Activated CD4-positive, alpha-beta T cell treated with anti-CD3 and anti-CD28 coated beads for 36 hours (primary cell): ENCODE measurements around the gene ITGB2. TPM values are rescaled to one million over a fixed set of nuclear protein-coding genes. Genes with fewer than 3 reads are reported as not detected.

Experiments
- ATAC-seq: fragments of 200-7000 bp; cut with Tn5 transposase; one replicate; pipeline ENCODE4 v1.10.0; 2021; ENCODE audit warnings: mild to moderate bottlenecking, moderate library complexity
- CTCF ChIA-PET: fragments of 350-600 bp; sonication (Branson Sonifier 250); formaldehyde crosslinking; loops from one replicate; lab custom pipeline; 2021; ENCODE audit warnings: antibody characterized with exemption; lab: Charles Lee
- POLR2A ChIA-PET: fragments of 350-600 bp; sonication (Branson Sonifier 250); formaldehyde crosslinking; loops from one replicate; lab custom pipeline; 2021; ENCODE audit warnings: antibody characterized with exemption, inconsistent platforms; lab: Charles Lee
- DNase-seq: peaks from one replicate; pipeline ENCODE4 v3.0.0-alpha.2; 2020
- H3K27ac Mint-ChIP-seq: one replicate; pipeline ENCODE4 v1.8.0; 2021; ENCODE audit warnings: mixed read lengths
- H3K27me3 Mint-ChIP-seq: one replicate; pipeline ENCODE4 v1.8.0; 2021; ENCODE audit warnings: mixed read lengths
- H3K36me3 Mint-ChIP-seq: one replicate; pipeline ENCODE4 v1.8.0; 2021; ENCODE audit warnings: low read depth, mixed read lengths
- H3K4me1 Mint-ChIP-seq: one replicate; pipeline ENCODE4 v1.8.0; 2021; ENCODE audit warnings: mixed read lengths
- H3K4me3 Mint-ChIP-seq: one replicate; pipeline ENCODE4 v1.8.0; 2021; ENCODE audit warnings: mild to moderate bottlenecking, moderate library complexity, mixed read lengths
- H3K9me3 Mint-ChIP-seq: one replicate; pipeline ENCODE4 v1.8.0; 2021; ENCODE audit warnings: low read depth, mixed read lengths
- intact Hi-C, 2 experiments: fragments of 100-400 bp; cut with DNase I in 1 of 2; cut with micrococcal nuclease in 1 of 2; formaldehyde crosslinking; loops; one replicate each; pipeline versions ENCODE4 v1.14.2 to v1.15.1; 2022 to 2024; cut with DNase I, micrococcal nuclease
- total RNA-seq, 2 experiments: library from RNA; stranded (reverse); gene quantifications; one replicate each; pipeline ENCODE4 v1.2.3, GENCODE V29; 2021

ITGB2 gene
- total RNA-seq, 2 experiments from 2014 or later = 217 to 250 TPM

DNA sequence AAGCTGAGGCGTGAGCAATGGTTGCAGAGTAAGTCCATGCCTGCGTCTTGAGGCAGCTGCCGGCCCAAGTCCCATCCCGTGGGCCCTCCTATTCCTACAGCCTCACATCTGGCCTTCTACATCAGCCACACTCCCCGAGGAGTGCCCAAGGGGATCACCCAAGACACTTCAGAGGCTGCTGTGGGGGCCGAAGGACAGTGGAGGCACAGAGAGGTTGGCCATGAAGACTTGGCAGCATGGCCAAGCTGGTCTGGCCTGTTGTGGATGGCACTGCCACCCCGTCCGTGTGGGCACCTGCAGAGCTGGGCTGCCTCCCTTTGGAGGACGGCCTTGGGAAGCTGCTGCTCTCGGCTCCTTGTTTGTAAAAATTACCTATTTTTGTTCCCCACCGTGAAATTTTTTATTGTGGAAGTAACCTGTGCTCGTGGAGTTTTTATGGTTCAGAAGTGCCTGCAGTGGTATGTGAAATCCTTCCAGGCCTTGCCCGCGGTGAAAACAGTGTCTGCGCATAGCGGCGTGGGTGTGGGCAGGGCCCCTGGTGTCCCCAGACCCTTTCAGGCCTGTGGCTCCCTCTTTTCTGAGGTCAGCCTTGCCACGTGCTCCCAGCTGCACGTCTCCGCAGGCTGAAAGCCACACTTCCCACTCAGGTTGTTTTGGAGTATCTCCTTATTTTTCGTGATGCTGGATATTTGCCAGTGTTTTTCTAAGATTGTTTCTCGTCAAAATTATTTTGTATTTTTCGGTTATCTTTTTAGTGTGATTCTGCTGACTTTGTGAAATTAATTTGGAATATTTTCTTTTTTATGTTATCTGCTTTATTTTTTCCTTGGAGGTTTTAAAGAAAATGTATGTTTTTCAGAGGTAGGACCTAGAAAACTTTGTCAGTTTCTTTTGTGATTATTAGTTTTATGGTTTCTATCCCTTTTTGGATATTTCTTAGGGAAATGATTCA, 39.7 kb upstream of the ITGB2 start:
- Mint-ChIP-seq H3K36me3 (peaks cover 32% of the 10 kb centered on the region), H3K4me1 (peaks cover 20% of the 10 kb centered on the region), H3K27ac (no peak overlapping the region), H3K27me3 (no peaks in the 10 kb centered on the region), H3K9me3 (no peaks in the 10 kb centered on the region), H3K4me3 (no peak overlapping the region)
- CTCF ChIA-PET = interaction anchor here (0.6 kb wide), 1 partner anchor 191 kb away, joined by 3 read pairs; no protein-coding TSS in a partner anchor
- POLR2A ChIA-PET = no interaction called here
- DNase-seq = no peak
- intact Hi-C loops = loop anchor here in 1 of 2 experiments (5.0 kb wide), 1 partner anchor 177 kb away; no protein-coding TSS in a partner anchor
- no peak for ATAC-seq

DNA sequence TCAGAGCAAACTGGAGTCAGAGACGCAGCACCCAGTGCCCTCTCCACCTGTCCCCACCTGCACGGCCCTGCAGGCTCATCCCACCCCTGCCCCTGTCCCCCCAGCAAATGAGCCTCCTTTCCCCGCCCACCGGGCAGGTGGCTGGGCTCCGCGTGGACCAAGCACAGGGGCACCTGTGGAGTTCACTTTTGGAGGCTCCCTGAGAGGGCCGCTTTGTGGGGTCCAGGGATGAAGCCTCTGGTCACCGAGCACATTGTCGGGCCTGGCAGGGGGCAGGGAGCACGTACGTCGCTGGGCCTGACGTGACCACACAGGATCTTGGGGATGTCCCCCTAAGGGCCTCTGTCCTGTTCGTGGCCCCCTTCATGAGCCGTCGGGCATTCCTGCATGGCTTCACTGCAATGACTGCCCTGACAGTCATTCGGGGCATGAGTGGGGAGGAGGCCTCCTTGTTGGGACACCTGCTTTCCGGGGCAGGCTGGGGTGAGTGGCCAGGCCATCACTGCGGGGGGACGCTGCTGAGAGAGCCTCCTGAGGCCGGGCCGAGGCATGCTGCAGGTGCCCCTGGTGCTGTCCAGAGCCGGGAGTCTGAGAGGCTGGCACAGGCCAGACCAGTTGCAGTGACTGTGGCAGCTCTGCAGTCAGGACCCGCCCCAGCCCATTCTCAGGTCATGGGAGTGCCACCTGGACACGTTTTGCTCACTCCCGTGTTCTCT, 38.8 kb upstream of the ITGB2 start:
- Mint-ChIP-seq H3K4me3 (no peak overlapping the region), H3K9me3 (no peaks in the 10 kb centered on the region), H3K27ac (no peak overlapping the region), H3K27me3 (no peaks in the 10 kb centered on the region), H3K36me3 (peaks cover 32% of the 10 kb centered on the region), H3K4me1 (peaks cover 11% of the 10 kb centered on the region)
- ChIA-PET CTCF (interaction anchor here (0.6 kb wide), 1 partner anchor 192 kb away, joined by 3 read pairs; no protein-coding TSS in a partner anchor), POLR2A (no interaction called here)
- intact Hi-C loops = loop anchor here in 1 of 2 experiments (5.0 kb wide), 1 partner anchor 178 kb away; no protein-coding TSS in a partner anchor
- no peak for ATAC-seq
- no peak for DNase-seq

DNA sequence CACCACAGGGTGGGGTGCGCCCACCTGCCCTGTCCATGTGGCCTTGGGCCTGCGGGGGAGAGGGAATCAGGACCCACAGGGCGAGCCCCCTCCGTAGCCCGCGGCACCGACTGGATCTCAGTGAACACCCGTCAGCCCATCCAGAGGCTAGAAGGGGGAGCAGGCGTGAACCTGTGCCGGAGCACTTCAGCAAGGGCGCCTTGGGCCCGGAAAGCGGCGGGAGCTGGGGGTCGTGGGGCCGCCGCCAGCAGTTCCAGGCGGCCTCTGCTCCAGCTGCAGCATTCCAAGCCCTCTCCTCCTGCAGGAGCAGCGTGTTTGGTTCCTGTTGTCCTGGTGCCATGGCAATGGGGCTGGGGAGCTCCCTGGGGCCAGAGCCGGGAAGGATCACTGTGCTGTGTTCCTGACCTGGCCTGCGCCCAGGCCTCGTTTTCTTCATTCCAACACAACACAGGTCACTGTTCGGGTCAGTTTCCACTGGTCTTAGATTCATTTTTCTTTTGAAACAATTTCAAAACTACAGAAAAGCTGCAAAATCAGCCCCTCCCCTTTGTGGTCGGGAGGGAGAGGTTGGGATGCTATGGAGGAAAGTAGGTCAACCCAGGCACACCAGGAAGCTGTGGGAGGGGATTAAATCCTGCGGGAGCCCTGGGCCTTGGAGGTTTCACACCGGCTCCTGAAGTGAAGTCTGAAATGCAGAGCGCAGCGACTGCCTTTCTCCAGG, 37.9 kb upstream of the ITGB2 start:
- H3K27me3 Mint-ChIP-seq = no peaks in the 10 kb centered on the region
- DNase-seq = no peak
- intact Hi-C loops = no loop called here
- H3K4me3 Mint-ChIP-seq = no peak overlapping the region
- H3K4me1 Mint-ChIP-seq = peaks cover 3% of the 10 kb centered on the region
- H3K9me3 Mint-ChIP-seq = no peaks in the 10 kb centered on the region
- H3K27ac Mint-ChIP-seq = no peak overlapping the region
- no peak for ATAC-seq
- POLR2A ChIA-PET = no interaction called here
- CTCF ChIA-PET = no interaction called here
- H3K36me3 Mint-ChIP-seq = peaks cover 26% of the 10 kb centered on the region

DNA sequence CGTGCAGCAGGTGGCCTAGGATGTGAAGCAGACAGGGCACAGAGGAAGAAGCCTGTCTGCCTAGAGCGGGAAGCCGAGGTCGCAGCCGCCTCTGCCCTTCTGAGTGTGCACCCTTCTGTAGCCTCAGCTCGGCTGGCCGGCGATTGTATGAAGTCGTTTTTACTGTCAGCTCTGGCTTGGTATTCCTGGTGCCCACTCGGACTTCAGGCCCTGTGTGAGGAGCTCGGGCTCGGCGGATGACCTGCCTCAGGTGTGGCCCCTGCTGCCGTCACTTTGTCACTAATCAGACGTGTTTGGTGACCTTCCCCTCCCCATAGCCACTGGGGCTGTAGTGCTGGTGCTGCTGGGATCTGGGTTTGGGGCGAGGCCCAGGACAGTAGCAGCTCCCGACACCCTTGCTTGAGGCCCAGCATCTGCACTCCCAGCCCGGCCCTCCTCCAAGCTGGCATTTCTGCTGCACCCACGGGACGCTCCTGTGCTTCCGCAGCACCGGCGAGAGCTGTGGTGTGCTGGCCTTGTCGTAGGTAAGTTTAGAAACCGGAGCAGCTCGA, 37.3 kb upstream of the ITGB2 start:
- peaks cover 24% of the 10 kb centered on the region for H3K36me3 Mint-ChIP-seq
- intact Hi-C loops = no loop called here
- CTCF ChIA-PET = no interaction called here
- no peaks in the 10 kb centered on the region for H3K27me3 Mint-ChIP-seq
- DNase-seq (no peak), ATAC-seq (no peak)
- H3K27ac Mint-ChIP-seq = no peak overlapping the region
- POLR2A ChIA-PET = no interaction called here
- H3K4me3 Mint-ChIP-seq = no peak overlapping the region
- no peaks in the 10 kb centered on the region for H3K4me1 Mint-ChIP-seq
- H3K9me3 Mint-ChIP-seq = no peaks in the 10 kb centered on the region

DNA sequence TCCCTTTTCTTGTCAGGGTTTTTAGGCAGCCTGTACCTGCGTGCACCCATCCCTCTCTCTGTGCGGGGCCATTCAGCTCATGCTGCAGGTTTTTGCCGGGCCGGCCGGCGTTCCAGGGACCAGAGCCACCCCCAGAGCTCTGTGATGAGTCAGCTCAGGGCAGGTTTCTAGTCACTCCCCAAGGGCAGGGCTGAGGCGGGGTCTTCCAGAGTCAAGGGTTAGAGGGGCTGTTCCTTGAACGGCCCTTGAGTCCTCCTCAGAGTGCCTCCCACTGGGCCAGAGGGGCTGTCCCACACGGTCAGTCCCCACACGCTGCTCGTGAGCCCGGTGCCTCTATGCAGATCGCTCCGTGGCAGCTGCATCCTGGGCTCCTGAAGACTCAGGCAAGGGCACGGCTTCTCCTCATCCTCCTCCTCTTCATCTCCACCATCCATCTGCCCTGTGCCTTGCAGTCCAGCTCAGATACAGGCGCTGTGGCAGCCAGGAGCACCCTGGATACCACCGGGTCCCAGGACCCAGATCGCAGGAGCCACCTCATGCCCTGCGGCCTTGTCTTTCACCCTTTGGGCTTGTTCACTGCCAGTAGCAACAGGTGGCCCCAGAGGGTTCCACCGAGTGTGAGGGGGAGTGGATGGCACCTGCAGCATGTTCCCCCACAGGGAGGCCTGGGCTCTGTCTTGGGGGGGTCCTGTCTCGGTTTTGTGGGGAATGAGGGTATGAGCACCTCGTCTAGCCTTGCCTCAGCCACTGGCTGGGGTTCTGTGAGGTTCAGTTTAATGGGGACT, 36.5 kb upstream of the ITGB2 start:
- ATAC-seq = no peak
- H3K27ac Mint-ChIP-seq = no peak overlapping the region
- intact Hi-C loops = no loop called here
- H3K4me3 Mint-ChIP-seq = no peak overlapping the region
- no peaks in the 10 kb centered on the region for H3K27me3 Mint-ChIP-seq
- no peaks in the 10 kb centered on the region for H3K9me3 Mint-ChIP-seq
- POLR2A ChIA-PET = no interaction called here
- peaks cover 23% of the 10 kb centered on the region for H3K36me3 Mint-ChIP-seq
- DNase-seq = no peak
- CTCF ChIA-PET = no interaction called here
- no peaks in the 10 kb centered on the region for H3K4me1 Mint-ChIP-seq

DNA sequence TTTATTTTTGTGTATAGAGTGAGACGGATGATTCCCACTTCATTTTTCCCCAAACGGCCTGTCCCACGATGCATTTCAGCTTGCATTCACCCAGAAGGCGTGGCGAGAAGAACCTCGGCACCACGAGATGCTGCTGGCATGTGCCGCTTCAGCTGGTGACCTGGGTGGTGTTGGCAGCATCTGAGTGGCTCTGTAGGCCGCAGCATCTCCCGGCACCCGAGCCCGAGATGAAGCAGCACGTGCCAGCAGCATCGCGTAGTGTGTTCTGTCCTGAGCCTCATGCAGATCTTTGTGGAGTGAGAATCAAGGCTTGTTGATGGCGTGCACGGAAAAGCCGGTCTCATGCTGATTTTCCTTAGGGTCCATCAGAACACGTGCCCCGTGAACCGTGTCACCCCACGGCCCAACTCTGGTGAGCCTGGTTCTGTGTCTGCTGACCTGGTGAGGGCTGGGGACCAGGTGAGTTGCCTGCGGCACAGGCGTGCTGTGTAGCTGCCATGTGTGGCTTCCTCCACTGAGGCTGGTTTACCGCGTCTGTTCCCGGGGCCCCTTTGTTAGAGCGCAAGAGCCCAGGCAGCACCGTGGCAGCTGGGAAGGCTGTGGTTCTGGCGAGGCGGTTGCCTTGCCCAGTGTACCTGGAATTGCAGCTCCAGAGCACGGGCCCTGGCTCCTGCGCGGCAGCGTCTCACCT, 35.8 kb upstream of the ITGB2 start:
- no peak for ATAC-seq
- POLR2A ChIA-PET = no interaction called here
- peaks cover 19% of the 10 kb centered on the region for H3K36me3 Mint-ChIP-seq

DNA sequence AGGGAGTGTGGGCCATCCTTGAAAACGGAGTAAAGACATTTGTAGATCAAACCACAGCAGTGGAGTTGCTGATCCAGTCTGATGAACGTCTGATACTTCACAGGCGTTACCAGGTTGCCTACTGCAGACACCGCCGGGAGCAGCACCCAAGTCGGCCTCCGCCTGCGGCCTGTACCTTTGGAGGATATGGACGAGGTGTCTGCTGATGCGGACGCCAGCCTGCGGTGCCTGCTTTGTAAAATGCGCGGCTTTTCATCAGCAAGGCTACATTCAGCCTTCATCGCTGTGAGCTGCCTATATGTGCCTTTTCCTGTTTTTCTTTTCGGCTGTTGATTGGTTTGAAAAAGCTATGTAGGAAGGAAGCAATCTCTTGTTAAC, 35.1 kb upstream of the ITGB2 start:
- intact Hi-C loops = no loop called here
- ChIA-PET CTCF (no interaction called here), POLR2A (no interaction called here)
- DNase-seq = no peak
- no peak overlapping the region for H3K27ac Mint-ChIP-seq
- H3K9me3 Mint-ChIP-seq = no peaks in the 10 kb centered on the region
- no peaks in the 10 kb centered on the region for H3K4me1 Mint-ChIP-seq
- H3K4me3 Mint-ChIP-seq = no peak overlapping the region
- H3K36me3 Mint-ChIP-seq = peaks cover 19% of the 10 kb centered on the region
- no peaks in the 10 kb centered on the region for H3K27me3 Mint-ChIP-seq
- ATAC-seq = no peak

More for the DNA sequence above, 35.8 kb upstream of the ITGB2 start:
- H3K27me3 Mint-ChIP-seq = no peaks in the 10 kb centered on the region
- no peak overlapping the region for H3K4me3 Mint-ChIP-seq
- CTCF ChIA-PET = no interaction called here
- H3K9me3 Mint-ChIP-seq = no peaks in the 10 kb centered on the region
- intact Hi-C loops = no loop called here
- no peak for DNase-seq
- no peak overlapping the region for H3K27ac Mint-ChIP-seq
- H3K4me1 Mint-ChIP-seq = no peaks in the 10 kb centered on the region

DNA sequence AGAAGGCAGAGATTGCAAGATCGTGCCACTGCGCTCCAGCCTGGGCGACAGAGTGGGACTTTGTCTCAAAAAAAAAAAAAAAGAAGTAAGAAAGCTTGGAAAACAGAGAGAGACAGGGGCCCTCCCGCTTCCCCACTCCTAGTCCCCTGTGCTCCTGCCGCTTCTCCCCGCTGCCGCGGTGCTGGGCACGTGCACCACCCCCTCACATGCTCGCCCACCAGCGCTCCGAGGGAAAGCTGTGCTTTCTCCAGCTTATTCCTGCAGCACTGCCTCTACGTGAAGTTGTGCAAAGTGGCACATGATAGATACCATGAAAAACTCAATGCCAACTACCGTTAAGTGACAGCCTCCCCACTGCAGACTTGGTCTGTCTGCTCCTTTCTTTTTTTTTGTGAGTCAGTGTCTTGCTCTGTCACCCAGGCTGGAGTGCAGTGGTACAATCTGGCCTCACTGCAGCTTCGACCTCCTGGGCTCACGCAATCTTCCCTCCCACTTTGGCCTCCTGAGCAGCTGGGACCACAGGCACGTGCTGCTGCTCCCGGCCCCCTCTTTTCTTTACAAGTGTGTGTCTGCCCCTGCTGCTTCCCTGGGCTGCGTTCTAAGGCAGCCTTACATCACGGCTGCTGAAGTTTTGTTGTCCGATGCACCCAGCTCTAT, 34.6 kb upstream of the ITGB2 start:
- no peak overlapping the region for H3K4me3 Mint-ChIP-seq
- POLR2A ChIA-PET = no interaction called here

DNA sequence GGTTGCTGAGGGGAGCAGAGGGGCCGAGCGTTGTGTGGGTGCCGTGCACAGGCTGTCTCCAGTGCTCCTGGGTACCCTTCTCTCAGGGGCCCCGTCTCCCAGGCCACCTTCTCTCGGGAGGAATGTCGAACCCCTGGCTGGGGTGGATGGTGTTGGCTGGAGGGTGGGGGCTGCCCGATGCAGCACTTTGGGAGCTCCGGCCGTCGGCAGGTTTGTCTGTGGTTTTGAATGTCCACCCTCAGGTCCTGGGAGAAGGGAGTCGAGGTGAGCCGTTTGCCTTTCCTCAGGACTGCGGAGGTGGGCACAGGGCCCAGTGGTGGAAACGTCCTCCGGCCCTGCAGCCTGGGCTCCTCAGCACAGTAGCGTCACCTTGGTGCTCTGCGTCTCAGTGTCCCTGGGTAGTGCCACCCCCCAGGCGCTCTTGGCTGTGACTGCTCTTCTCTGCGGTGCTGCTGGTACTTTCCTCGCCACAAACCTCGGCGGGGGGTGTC, 33.6 kb upstream of the ITGB2 start:
- H3K27me3 Mint-ChIP-seq = no peaks in the 10 kb centered on the region
- no peak for ATAC-seq
- ChIA-PET POLR2A (interaction anchor here (0.7 kb wide), 1 partner anchor 24 kb away, joined by 3 read pairs; no protein-coding TSS in a partner anchor), CTCF (interaction anchor here (1.8 kb wide), 1 partner anchor 43 kb away, joined by 4 read pairs; no protein-coding TSS in a partner anchor)
- no peak overlapping the region for H3K27ac Mint-ChIP-seq
- peaks cover 19% of the 10 kb centered on the region for H3K36me3 Mint-ChIP-seq
- intact Hi-C loops = no loop called here
- H3K4me3 Mint-ChIP-seq = no peak overlapping the region
- H3K9me3 Mint-ChIP-seq = no peaks in the 10 kb centered on the region
- peaks cover 5% of the 10 kb centered on the region for H3K4me1 Mint-ChIP-seq
- DNase-seq = no peak

More for the DNA sequence above, 34.6 kb upstream of the ITGB2 start:
- intact Hi-C loops = no loop called here
- Mint-ChIP-seq H3K4me1 (no peaks in the 10 kb centered on the region), H3K27ac (no peak overlapping the region), H3K9me3 (no peaks in the 10 kb centered on the region), H3K36me3 (peaks cover 16% of the 10 kb centered on the region), H3K27me3 (no peaks in the 10 kb centered on the region)
- ATAC-seq (no peak), DNase-seq (no peak)
- CTCF ChIA-PET = interaction anchor here (1.8 kb wide), 1 partner anchor 43 kb away, joined by 4 read pairs; no protein-coding TSS in a partner anchor
